Nephron (organoid): Measurements from ENCODE around the gene TMEM59L.

ENCODE experiments used
- H3K27ac Mint-ChIP-seq, 3 experiments: 2 replicates each; pipeline ENCODE4 v1.8.0; 2020; ENCODE audit warnings: mixed read lengths in 3 of 3, mild to moderate bottlenecking in 2 of 3, moderate library complexity in 1 of 3
- H3K27me3 Mint-ChIP-seq: 2 replicates; pipeline ENCODE4 v1.8.0; 2021; ENCODE audit warnings: low read depth, mild to moderate bottlenecking, moderate library complexity, mixed read lengths
- H3K36me3 Mint-ChIP-seq: 2 replicates; pipeline ENCODE4 v1.8.0; 2020; ENCODE audit warnings: low read depth, mixed read lengths
- H3K4me1 Mint-ChIP-seq: 2 replicates; pipeline ENCODE4 v1.8.0; 2020; ENCODE audit warnings: mixed read lengths
- H3K4me3 Mint-ChIP-seq, 3 experiments: 2 replicates each; pipeline ENCODE4 v1.8.0; 2020; ENCODE audit warnings: mild to moderate bottlenecking in 3 of 3, mixed read lengths in 3 of 3, moderate library complexity in 2 of 3
- H3K9me3 Mint-ChIP-seq: 2 replicates; pipeline ENCODE4 v1.8.0; 2020; ENCODE audit warnings: mixed read lengths
- CTCF ChIP-seq, 3 experiments: fragments of 200-600 bp; sonication (generic); IDR thresholded peaks; one replicate each; pipeline ENCODE4 v1.5.0; 2021; ENCODE audit warnings: antibody characterized with exemption in 3 of 3; ENCODE audit not compliant: unreplicated experiment in 3 of 3

Gene TMEM59L

DNA sequence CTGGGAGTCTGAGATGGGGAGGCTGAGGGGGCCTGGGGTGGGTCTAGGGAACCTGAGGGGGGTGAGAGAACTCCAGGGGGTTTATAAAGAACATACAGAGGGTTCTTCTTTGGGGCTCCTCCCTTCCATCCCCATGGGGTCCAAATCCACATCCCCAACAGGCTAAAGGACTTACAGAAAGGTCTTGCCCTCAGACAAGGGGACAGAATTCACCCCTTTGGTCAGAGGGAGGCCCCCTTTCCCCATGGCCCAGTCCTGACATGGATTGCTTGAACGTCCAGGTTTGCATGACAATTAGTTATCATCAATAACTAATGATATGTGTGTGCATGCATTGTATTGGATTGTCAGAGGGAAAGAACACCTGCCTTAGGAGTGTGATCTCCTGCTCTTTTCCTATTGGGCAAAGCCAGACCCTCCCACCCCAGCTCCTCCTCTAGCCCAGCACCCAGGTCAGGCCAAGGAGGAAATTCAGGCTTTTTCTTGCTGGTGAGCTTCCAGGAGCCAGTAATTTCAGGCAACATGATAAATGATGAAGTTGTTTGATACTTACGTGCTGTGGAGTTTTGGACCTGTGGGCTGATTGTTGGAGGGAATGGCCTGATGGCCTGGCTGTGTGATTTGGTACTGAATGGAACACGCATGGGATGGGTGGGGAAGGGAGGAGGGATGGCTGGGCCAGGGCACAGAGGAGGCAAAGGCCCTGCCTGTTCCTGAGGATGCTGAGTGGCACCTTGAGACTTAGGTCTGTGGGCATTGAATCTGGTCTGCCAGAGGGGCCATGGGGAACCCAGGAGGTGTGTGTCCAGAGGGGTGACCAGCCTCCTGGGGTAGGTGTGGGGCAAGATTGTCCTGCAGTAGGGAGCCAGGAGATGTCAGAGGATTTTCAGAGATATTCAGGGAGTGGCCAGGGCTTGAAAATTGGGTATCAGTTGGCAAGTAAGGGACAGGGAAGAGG lies 25.3 kb downstream of the TMEM59L start:
- Mint-ChIP-seq H3K27ac (peak overlapping the region in 1 of 3 experiments; percentile 54), H3K36me3 (no peaks in the 10 kb centered on the region), H3K27me3 (peaks cover 15% of the 10 kb centered on the region), H3K9me3 (no peaks in the 10 kb centered on the region), H3K4me3 (peak overlapping the region; percentile 86 to 90 (median 86)), H3K4me1 (peaks cover 5% of the 10 kb centered on the region)
- no peak for TF ChIP-seq CTCF (IDR thresholded peaks at IDR 0.05; ENCODE audit: unreplicated experiment in 3 of 3)

DNA sequence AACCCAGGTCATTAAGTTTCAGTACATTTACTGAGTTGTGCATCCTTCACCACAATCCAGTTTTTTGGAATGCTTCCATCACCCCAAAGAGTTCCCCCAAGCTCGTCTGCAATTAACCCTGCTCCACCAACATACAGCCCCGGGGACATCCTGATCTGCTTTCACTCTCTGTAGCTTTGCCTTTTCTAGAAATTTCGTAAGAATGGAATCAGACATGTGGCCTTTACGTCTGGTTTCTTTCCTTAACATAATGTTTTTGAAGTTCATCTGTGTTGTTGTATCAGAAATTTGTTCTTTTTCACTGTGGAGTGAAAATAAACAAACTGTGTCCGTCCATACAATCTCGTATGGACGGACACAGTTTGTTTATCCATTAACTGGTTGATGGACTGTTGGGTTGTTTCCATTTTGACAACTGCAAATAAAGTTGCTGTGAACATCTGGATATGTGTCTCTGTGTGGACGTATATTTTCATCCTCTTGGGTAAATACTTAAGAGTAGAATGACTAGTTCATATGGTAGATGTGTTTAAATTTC lies 27.1 kb downstream of the TMEM59L start:
- peak overlapping the region; percentile 10 to 68 (median 42) for H3K4me3 Mint-ChIP-seq
- peaks cover 5% of the 10 kb centered on the region for H3K4me1 Mint-ChIP-seq
- H3K27ac Mint-ChIP-seq = no peak overlapping the region
- no peaks in the 10 kb centered on the region for H3K9me3 Mint-ChIP-seq
- TF ChIP-seq CTCF (IDR thresholded peaks at IDR 0.05; ENCODE audit: unreplicated experiment in 3 of 3) = no peak
- peaks cover 6% of the 10 kb centered on the region for H3K27me3 Mint-ChIP-seq
- peaks cover 4% of the 10 kb centered on the region for H3K36me3 Mint-ChIP-seq

DNA sequence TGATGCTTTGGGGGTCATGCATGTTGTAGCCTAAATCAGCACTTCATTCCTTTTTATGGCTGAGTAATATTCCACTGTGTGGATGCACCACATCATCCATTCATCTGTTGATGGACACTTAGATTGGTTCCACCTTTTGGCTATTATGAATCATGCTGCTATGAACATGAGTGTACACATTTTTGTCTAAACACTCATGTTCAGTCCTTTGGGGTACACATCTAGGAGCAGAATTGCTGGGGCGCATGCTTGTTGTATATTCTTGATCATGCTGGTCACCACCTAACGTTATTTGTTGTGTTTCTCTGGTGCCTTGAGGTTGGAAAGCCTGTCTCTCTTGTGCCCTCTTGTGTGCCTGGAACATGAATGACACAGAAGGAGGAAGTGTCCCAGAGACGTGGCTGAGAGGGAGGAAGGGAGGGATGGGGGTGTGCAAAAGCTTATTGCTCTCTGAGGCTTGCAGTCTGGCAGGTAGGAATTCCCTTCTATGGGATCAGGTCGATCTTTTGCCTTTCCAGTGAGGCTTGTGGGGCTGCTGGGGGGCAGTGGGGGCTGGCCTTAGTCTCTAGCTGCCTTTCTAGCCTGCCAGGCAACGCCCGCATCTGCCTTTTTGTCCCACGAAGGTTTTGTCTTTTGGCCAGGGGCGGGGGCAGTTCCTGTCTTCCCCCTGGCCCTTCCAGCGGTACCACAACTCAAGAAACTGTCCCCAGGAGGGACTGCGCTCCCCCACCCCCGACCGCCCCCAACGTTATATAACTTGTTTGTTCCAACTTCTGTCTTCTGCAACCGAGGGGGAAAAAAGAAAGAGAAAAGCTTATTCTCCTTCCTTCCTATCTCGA lies 31.7 kb downstream of the TMEM59L start:
- H3K4me1 Mint-ChIP-seq = peaks cover 24% of the 10 kb centered on the region
- peaks cover 4% of the 10 kb centered on the region for H3K36me3 Mint-ChIP-seq
- no peak overlapping the region for H3K4me3 Mint-ChIP-seq
- H3K27me3 Mint-ChIP-seq = peaks cover 16% of the 10 kb centered on the region
- H3K9me3 Mint-ChIP-seq = no peaks in the 10 kb centered on the region
- no peak for TF ChIP-seq CTCF (IDR thresholded peaks at IDR 0.05; ENCODE audit: unreplicated experiment in 3 of 3)
- no peak overlapping the region for H3K27ac Mint-ChIP-seq

GRCh38 chr19:18645035-18645511 lies 32.4 kb downstream of the TMEM59L start:
- H3K4me3 Mint-ChIP-seq = no peak overlapping the region
- peaks cover 31% of the 10 kb centered on the region for H3K4me1 Mint-ChIP-seq
- H3K27me3 Mint-ChIP-seq = peaks cover 22% of the 10 kb centered on the region
- no peaks in the 10 kb centered on the region for H3K9me3 Mint-ChIP-seq
- TF ChIP-seq CTCF (IDR thresholded peaks at IDR 0.05; ENCODE audit: unreplicated experiment in 3 of 3) = no peak
- H3K36me3 Mint-ChIP-seq = peaks cover 4% of the 10 kb centered on the region
- H3K27ac Mint-ChIP-seq = no peak overlapping the region

- peak overlapping the region in 2 of 3 experiments; percentile 7 to 52 for H3K4me3 Mint-ChIP-seq
- no peak for TF ChIP-seq CTCF (IDR thresholded peaks at IDR 0.05; ENCODE audit: unreplicated experiment in 3 of 3)
- peaks cover 4% of the 10 kb centered on the region for H3K36me3 Mint-ChIP-seq
- peaks cover 48% of the 10 kb centered on the region for H3K4me1 Mint-ChIP-seq
- peaks cover 23% of the 10 kb centered on the region for H3K27me3 Mint-ChIP-seq
- no peaks in the 10 kb centered on the region for H3K9me3 Mint-ChIP-seq
- peak overlapping the region; percentile 21 to 47 (median 46) for H3K27ac Mint-ChIP-seq
Observed at GRCh38 chr19:18646535-18647370, 34.1 kb downstream of the TMEM59L start.
